ENCODE measurements around the gene SIGLEC9. TPM values are rescaled to one million over a fixed set of nuclear protein-coding genes. Genes with fewer than 3 reads are reported as not detected.

The SIGLEC9 gene
- not detected in 3 replicates for total RNA-seq (2021)
- not detected for Bru-seq, nascent RNA
- long read RNA-seq, experiment 1 = 0 reads
- long read RNA-seq, experiment 2 = 0 reads
- long read RNA-seq, experiment 3 = 0 reads

- H3K9me3 Mint-ChIP-seq = no peaks in the 10 kb centered on the region
- no peaks in the 10 kb centered on the region for H3K4me1 Mint-ChIP-seq
- no peak within 1 kb of the TSS for H3K27ac Mint-ChIP-seq
- peaks cover 3% of the 10 kb centered on the region; the same call in 1 of the 2 replicates for H3K27me3 Mint-ChIP-seq (ENCODE audit: low read depth)
- no peak for ATAC-seq
- ChIA-PET POLR2A (no interaction called here), CTCF (no interaction called here)
- no peak within 1 kb of the TSS for H3K4me3 Mint-ChIP-seq
- H3K36me3 Mint-ChIP-seq = no peaks in the 10 kb centered on the region
- TF ChIP-seq OVOL2 (CRISPR knock-in tag; IDR thresholded peaks at IDR 0.05; ENCODE audit: borderline replicate concordance) (no peak), ZNF671 (CRISPR knock-in tag; IDR thresholded peaks at IDR 0.05) (no peak)
- no peak for DNase-seq (ENCODE audit: low spot score)
Measured at GRCh38 chr19:51124729-51125128, at the start of gene SIGLEC9. SIGLEC9 (plus strand) TSS chr19:51124906; CDS start chr19:51124975, 69 bp downstream.

GRCh38 chr19:51075998-51076397 is 48.7 kb upstream of the SIGLEC9 start:
- POLR2A ChIA-PET = no interaction called here
- peaks cover 10% of the 10 kb centered on the region for H3K36me3 Mint-ChIP-seq
- TF ChIP-seq, protein P1, sequence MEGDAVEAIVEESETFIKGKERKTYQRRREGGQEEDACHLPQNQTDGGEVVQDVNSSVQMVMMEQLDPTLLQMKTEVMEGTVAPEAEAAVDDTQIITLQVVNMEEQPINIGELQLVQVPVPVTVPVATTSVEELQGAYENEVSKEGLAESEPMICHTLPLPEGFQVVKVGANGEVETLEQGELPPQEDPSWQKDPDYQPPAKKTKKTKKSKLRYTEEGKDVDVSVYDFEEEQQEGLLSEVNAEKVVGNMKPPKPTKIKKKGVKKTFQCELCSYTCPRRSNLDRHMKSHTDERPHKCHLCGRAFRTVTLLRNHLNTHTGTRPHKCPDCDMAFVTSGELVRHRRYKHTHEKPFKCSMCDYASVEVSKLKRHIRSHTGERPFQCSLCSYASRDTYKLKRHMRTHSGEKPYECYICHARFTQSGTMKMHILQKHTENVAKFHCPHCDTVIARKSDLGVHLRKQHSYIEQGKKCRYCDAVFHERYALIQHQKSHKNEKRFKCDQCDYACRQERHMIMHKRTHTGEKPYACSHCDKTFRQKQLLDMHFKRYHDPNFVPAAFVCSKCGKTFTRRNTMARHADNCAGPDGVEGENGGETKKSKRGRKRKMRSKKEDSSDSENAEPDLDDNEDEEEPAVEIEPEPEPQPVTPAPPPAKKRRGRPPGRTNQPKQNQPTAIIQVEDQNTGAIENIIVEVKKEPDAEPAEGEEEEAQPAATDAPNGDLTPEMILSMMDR (IDR thresholded peaks at IDR 0.05) = no peak
- TF ChIP-seq USF1 (CRISPR knock-in tag; IDR thresholded peaks at IDR 0.05) (no peak), E2F5 (CRISPR knock-in tag; IDR thresholded peaks at IDR 0.05) (no peak), ZNF671 (CRISPR knock-in tag; IDR thresholded peaks at IDR 0.05) (no peak), KAT7 (CRISPR knock-in tag; IDR thresholded peaks at IDR 0.05; ENCODE audit: borderline replicate concordance) (no peak), ZBTB21 (CRISPR knock-in tag; IDR thresholded peaks at IDR 0.05; ENCODE audit: borderline replicate concordance) (no peak), CDX4 (CRISPR knock-in tag; IDR thresholded peaks at IDR 0.05; ENCODE audit: borderline replicate concordance) (no peak), CBFB (CRISPR knock-in tag; IDR thresholded peaks at IDR 0.05; ENCODE audit: low read depth) (no peak), MAX (CRISPR knock-in tag; IDR thresholded peaks at IDR 0.05) (no peak), ZNF396 (CRISPR knock-in tag; IDR thresholded peaks at IDR 0.05; ENCODE audit: borderline replicate concordance) (no peak)
- TF ChIP-seq, protein P2, sequence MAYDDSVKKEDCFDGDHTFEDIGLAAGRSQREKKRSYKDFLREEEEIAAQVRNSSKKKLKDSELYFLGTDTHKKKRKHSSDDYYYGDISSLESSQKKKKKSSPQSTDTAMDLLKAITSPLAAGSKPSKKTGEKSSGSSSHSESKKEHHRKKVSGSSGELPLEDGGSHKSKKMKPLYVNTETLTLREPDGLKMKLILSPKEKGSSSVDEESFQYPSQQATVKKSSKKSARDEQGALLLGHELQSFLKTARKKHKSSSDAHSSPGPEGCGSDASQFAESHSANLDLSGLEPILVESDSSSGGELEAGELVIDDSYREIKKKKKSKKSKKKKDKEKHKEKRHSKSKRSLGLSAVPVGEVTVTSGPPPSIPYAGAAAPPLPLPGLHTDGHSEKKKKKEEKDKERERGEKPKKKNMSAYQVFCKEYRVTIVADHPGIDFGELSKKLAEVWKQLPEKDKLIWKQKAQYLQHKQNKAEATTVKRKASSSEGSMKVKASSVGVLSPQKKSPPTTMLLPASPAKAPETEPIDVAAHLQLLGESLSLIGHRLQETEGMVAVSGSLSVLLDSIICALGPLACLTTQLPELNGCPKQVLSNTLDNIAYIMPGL (CRISPR knock-in tag; IDR thresholded peaks at IDR 0.05) = no peak
- TF ChIP-seq, protein P3, sequence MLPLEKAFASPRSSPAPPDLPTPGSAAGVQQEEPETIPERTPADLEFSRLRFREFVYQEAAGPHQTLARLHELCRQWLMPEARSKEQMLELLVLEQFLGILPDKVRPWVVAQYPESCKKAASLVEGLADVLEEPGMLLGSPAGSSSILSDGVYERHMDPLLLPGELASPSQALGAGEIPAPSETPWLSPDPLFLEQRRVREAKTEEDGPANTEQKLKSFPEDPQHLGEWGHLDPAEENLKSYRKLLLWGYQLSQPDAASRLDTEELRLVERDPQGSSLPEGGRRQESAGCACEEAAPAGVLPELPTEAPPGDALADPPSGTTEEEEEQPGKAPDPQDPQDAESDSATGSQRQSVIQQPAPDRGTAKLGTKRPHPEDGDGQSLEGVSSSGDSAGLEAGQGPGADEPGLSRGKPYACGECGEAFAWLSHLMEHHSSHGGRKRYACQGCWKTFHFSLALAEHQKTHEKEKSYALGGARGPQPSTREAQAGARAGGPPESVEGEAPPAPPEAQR (CRISPR knock-in tag; IDR thresholded peaks at IDR 0.05) = no peak
- TF ChIP-seq, protein P4, sequence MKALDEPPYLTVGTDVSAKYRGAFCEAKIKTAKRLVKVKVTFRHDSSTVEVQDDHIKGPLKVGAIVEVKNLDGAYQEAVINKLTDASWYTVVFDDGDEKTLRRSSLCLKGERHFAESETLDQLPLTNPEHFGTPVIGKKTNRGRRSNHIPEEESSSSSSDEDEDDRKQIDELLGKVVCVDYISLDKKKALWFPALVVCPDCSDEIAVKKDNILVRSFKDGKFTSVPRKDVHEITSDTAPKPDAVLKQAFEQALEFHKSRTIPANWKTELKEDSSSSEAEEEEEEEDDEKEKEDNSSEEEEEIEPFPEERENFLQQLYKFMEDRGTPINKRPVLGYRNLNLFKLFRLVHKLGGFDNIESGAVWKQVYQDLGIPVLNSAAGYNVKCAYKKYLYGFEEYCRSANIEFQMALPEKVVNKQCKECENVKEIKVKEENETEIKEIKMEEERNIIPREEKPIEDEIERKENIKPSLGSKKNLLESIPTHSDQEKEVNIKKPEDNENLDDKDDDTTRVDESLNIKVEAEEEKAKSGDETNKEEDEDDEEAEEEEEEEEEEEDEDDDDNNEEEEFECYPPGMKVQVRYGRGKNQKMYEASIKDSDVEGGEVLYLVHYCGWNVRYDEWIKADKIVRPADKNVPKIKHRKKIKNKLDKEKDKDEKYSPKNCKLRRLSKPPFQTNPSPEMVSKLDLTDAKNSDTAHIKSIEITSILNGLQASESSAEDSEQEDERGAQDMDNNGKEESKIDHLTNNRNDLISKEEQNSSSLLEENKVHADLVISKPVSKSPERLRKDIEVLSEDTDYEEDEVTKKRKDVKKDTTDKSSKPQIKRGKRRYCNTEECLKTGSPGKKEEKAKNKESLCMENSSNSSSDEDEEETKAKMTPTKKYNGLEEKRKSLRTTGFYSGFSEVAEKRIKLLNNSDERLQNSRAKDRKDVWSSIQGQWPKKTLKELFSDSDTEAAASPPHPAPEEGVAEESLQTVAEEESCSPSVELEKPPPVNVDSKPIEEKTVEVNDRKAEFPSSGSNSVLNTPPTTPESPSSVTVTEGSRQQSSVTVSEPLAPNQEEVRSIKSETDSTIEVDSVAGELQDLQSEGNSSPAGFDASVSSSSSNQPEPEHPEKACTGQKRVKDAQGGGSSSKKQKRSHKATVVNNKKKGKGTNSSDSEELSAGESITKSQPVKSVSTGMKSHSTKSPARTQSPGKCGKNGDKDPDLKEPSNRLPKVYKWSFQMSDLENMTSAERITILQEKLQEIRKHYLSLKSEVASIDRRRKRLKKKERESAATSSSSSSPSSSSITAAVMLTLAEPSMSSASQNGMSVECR (CRISPR knock-in tag; IDR thresholded peaks at IDR 0.05; ENCODE audit: borderline replicate concordance) = no peak
- DNase-seq (ENCODE audit: low spot score) (no peak), ATAC-seq (no peak)
- CTCF ChIA-PET = interaction anchor here (1.2 to 1.9 kb wide), 3 partner anchors 19 to 154 kb away, joined by 3 to 13 read pairs (median 4); no protein-coding TSS in a partner anchor
- H3K9me3 Mint-ChIP-seq = peaks cover 17% of the 10 kb centered on the region
- H3K4me1 Mint-ChIP-seq = peaks cover 13% of the 10 kb centered on the region
- peaks cover 10% of the 10 kb centered on the region for H3K27me3 Mint-ChIP-seq (ENCODE audit: low read depth)
- H3K4me3 Mint-ChIP-seq = no peak overlapping the region
- no peak overlapping the region for H3K27ac Mint-ChIP-seq
